Psoas muscle (tissue), 8 donors: Measurements from ENCODE around the gene CLIC5. TPM values are rescaled to one million over a fixed set of nuclear protein-coding genes. Genes with fewer than 3 reads are reported as not detected.

Experiments
- ATAC-seq, 4 donors: fragments of 200-7000 bp; cut with Tn5 transposase; one replicate each; pipeline ENCODE4 v1.9.1; 2020; ENCODE audit warnings: moderate library complexity in 3 of 4, mild to moderate bottlenecking in 2 of 4
- DNase-seq, 2 donors: peaks; one replicate each; pipeline ENCODE4 v3.0.0-alpha.2; 2020
- H3K27ac ChIP-seq: fragments of 200-600 bp; one replicate; pipeline ENCODE4 v1.8.0; 2022
- H3K27me3 ChIP-seq, 3 donors: fragments of 200-600 bp in 1 of 3; one replicate each; pipeline versions ENCODE4 v1.6.1 to v1.8.0; 2013 to 2022; ENCODE audit warnings: low read length in 2 of 3, mild to moderate bottlenecking in 2 of 3, moderate library complexity in 1 of 3; ENCODE audit not compliant: insufficient read depth in 3 of 3
- H3K36me3 ChIP-seq, 2 donors: fragments of 200-600 bp in 1 of 2; one replicate each; pipeline versions ENCODE4 v1.6.1 to v1.8.0; 2013 to 2022; ENCODE audit warnings: low read depth in 1 of 2, mild to moderate bottlenecking in 1 of 2, moderate library complexity in 1 of 2; ENCODE audit not compliant: insufficient read depth in 1 of 2
- H3K4me1 ChIP-seq: fragments of 200-600 bp; one replicate; pipeline ENCODE4 v1.8.0; 2022
- H3K4me3 ChIP-seq: fragments of 200-600 bp; one replicate; pipeline ENCODE4 v1.8.0; 2022; ENCODE audit warnings: mild to moderate bottlenecking
- H3K9me3 ChIP-seq: fragments of 200-600 bp; one replicate; pipeline ENCODE4 v1.8.0; 2022
- WGBS, 3 donors: extraction: QIAGEN DNeasy Blood & Tissue Kit; methylation state at CpG; one replicate each; pipeline versions ENCODE4 v1.1.6 to v1.1.7; 2013; 5-methylcytosine and 5-hydroxymethylcytosine counted together
- intact Hi-C, 2 donors: fragments of 100-400 bp; cut with DNase I; formaldehyde crosslinking; loops; one replicate each; pipeline versions ENCODE4 v1.11.0 to v1.14.2; 2022
- polyA plus RNA-seq, 3 donors: library from polyadenylated mRNA; stranded (reverse); fragments of 200-250 nt; gene quantifications; one replicate each; pipeline ENCODE4 v1.2.3, GENCODE V29; 2013
- total RNA-seq, 4 donors: library from RNA; stranded (reverse); fragmentation: NEBNext Ultra II Directional in 2 of 4; extraction: Animal tissue kit (Norgen Biotek cat#: 25700) in 2 of 4; gene quantifications; one replicate each; pipeline versions ENCODE4 v1.2.1 to v1.2.4, GENCODE V29; 2021 to 2023
- TF ChIP-seq, protein P1 (sequence below): fragments of 200-600 bp; IDR thresholded peaks from one replicate; pipeline ENCODE4 v1.8.0; 2022; ENCODE audit warnings: antibody characterized with exemption
- donor health status: healthy with polysubstance abuse.
- donor health status: DM: no; HTN: no; CAD: no; lungs with moderate emphysema.
- donor health status: Bipolar disorder and iron deficiency.
- donor health status: healthy.
- donor health status: DM: yes; HTN: yes; CAD: no.
- donor health status: DM: no; HTN: no; CAD: no.
- donor health status: DM: no; HTN: no; CAD: no.
- donor health status: DM: yes; HTN: yes; CAD: no.

The CLIC5 gene
- total and polyA plus RNA-seq, 7 donors = 30.2 to 285 (median 166) TPM

DNA sequence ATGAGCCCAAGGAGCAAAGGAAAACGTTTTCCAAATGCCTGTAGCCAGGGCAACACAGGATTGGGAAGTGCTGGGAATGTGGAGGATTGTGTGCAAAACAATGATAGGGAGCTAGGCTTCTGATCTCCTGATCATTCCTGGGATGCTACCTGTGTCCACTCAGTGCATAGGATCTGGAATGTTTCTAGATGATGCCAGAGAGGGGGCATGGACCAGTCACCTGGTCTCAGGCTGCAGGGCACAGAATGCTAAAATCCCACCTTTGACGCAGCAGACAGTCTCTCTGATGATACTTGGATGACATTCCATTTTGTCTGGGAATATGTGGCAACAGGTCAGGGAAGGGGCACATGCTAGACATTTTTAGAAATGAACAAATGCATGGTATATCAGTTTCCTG lies 128.9 kb downstream of the CLIC5 start:
- no peak overlapping the region for H3K4me3 ChIP-seq
- intact Hi-C loops = no loop called here
- TF ChIP-seq, protein P1, sequence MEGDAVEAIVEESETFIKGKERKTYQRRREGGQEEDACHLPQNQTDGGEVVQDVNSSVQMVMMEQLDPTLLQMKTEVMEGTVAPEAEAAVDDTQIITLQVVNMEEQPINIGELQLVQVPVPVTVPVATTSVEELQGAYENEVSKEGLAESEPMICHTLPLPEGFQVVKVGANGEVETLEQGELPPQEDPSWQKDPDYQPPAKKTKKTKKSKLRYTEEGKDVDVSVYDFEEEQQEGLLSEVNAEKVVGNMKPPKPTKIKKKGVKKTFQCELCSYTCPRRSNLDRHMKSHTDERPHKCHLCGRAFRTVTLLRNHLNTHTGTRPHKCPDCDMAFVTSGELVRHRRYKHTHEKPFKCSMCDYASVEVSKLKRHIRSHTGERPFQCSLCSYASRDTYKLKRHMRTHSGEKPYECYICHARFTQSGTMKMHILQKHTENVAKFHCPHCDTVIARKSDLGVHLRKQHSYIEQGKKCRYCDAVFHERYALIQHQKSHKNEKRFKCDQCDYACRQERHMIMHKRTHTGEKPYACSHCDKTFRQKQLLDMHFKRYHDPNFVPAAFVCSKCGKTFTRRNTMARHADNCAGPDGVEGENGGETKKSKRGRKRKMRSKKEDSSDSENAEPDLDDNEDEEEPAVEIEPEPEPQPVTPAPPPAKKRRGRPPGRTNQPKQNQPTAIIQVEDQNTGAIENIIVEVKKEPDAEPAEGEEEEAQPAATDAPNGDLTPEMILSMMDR = no peak
- H3K9me3 ChIP-seq = no peaks in the 10 kb centered on the region
- DNase-seq (no peak), ATAC-seq (no peak)
- no peak overlapping the region for H3K27ac ChIP-seq
- 34 to 47% (median 35%) methylated on average over 2 of the region's 2 CpGs for WGBS, 3 donors
- no peaks in the 10 kb centered on the region for H3K27me3 ChIP-seq
- no peaks in the 10 kb centered on the region for H3K4me1 ChIP-seq
- H3K36me3 ChIP-seq = no peaks in the 10 kb centered on the region

DNA sequence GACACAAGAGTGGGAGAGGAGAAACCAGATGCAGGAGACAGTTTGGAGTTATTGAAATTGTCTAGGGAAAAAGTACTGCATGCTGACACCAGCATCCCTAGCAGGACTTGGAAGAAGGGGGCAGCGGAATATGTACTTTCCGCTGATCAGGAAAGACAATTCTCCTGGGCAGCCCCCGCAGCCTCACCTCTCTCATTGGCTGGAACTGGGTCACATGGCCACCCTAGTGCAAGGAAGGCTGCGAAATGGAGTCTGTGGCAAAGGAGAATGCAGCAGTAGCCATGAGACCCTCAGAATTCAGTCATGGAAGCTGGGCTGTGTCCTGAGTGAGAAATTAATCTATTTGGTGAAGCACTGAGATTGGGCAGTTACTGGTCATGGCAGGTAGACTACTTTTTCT lies 131.3 kb downstream of the CLIC5 start:
- no peak for ATAC-seq
- no peaks in the 10 kb centered on the region for H3K36me3 ChIP-seq
- no peaks in the 10 kb centered on the region for H3K9me3 ChIP-seq
- intact Hi-C loops = no loop called here
- WGBS, 3 donors = 72 to 97% (median 72%) methylated on average over 4 of the region's 4 CpGs
- no peak for DNase-seq
- H3K4me3 ChIP-seq = no peak overlapping the region
- no peak overlapping the region for H3K27ac ChIP-seq
- no peaks in the 10 kb centered on the region for H3K4me1 ChIP-seq
- TF ChIP-seq, protein P1 = no peak
- no peaks in the 10 kb centered on the region for H3K27me3 ChIP-seq

DNA sequence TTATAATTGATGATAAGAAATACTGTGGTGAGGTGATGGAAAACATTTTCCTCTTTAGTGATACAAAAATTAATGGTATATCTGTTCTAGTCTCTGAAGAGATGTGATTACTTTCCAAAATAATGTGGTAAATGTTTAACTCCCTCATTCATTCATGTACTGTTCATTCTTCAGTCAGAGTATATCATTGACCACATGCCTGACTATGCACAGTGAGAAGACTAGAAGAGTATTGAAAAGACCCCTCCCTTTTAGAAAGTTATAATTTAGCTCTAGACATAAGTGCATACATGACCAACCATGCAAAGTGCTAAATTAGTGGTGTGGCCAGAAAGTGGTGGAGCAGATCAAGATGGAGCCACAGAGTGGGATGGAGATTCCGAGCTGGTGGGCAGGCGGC lies 133.0 kb downstream of the CLIC5 start:
- no peak for DNase-seq
- Histone ChIP-seq H3K4me1 (no peaks in the 10 kb centered on the region), H3K27ac (no peak overlapping the region), H3K4me3 (no peak overlapping the region), H3K9me3 (no peaks in the 10 kb centered on the region), H3K27me3 (no peaks in the 10 kb centered on the region), H3K36me3 (no peaks in the 10 kb centered on the region)
- TF ChIP-seq, protein P1 = no peak
- no peak for ATAC-seq
- intact Hi-C loops = no loop called here
- 95 to 100% (median 98%) methylated on average over 2 of the region's 2 CpGs for WGBS, 3 donors

DNA sequence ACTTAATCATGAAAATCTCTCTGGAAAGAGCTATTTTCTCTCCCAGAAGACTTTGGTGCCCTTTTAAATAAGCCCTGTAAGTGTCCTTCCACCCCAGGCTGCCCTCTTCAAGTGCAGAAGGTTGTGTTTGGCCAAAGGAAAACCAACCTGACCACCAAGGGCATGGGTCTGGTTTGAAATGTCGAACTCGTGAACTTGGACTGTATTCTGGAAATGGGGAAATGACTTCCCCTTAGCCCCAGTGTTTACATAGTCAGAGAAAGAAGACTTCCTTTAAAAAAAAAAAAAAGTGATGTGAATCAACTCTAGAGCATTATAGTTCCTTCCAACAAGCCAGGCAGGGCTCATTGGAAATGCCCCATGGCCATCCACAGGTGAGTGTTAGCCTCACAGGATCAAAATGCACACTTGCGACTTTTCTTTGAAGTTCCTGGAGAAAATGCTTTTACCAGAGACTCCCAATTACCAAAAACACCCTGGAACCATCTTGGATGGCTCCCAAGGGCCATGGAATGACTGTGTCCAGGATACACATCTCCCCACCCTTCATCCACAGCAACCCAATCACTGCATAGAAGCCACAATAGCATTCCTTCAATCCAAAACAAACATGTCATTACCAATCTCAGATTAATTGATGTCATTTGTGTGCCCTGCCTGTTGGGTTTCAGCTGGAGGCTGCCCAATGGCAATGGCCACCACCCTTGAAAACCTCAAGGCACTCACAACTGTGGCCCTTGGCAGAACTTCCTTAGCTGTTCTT lies 133.8 kb downstream of the CLIC5 start:
- DNase-seq (no peak), ATAC-seq (no peak)
- TF ChIP-seq, protein P1 = no peak
- Histone ChIP-seq H3K27me3 (no peaks in the 10 kb centered on the region), H3K4me3 (no peak overlapping the region), H3K9me3 (no peaks in the 10 kb centered on the region), H3K27ac (no peak overlapping the region), H3K36me3 (no peaks in the 10 kb centered on the region), H3K4me1 (no peaks in the 10 kb centered on the region)
- 78 to 88% (median 81%) methylated on average over 3 of the region's 3 CpGs for WGBS, 3 donors
- intact Hi-C loops = no loop called here

DNA sequence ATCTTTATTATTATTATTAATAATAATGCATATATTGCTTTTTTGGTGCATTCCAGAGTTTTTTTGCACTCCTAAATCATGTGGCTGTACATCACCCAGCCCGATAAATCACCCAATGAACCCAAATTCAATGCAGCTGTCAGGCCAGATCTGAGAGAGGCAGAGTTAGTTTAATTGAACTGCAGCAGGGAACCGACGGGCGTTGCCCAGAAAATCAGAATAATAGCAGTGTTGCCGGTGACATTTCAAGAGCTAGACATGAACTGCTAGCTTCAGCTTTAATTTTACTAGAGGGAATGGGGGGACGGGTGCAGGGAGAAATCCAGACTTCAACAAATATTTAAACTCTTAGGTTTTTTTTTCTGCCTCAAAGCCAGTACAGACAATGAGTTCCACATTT lies 135.0 kb downstream of the CLIC5 start:
- Histone ChIP-seq H3K9me3 (no peaks in the 10 kb centered on the region), H3K4me1 (no peaks in the 10 kb centered on the region), H3K4me3 (no peak overlapping the region), H3K36me3 (no peaks in the 10 kb centered on the region), H3K27ac (no peak overlapping the region), H3K27me3 (no peaks in the 10 kb centered on the region)
- 47 to 61% (median 58%) methylated on average over 6 of the region's 6 CpGs for WGBS, 3 donors
- intact Hi-C loops = no loop called here
- ATAC-seq (no peak), DNase-seq (no peak)
- TF ChIP-seq, protein P1 = no peak
